GM12873 (cell line): ENCODE measurements around the gene SLC25A15.

Experiments used
- CTCF ChIP-seq: IDR thresholded peaks from 2 replicates; pipeline ENCODE4 v1.5.1; 2012; ENCODE audit warnings: low read depth, mild to moderate bottlenecking, moderate library complexity, low read length, control low read depth; ENCODE audit not compliant: insufficient read depth; ENCODE audit errors: missing control alignments

SLC25A15 gene

GRCh38 chr13:40776232-40776631 is 13.2 kb upstream of the SLC25A15 start:
- TF ChIP-seq CTCF = no peak

- TF ChIP-seq CTCF = no peak
Observed at GRCh38 chr13:40776681-40777165, 12.7 kb upstream of the SLC25A15 start.

GRCh38 chr13:40777166-40777808 is 12.1 kb upstream of the SLC25A15 start:
- TF ChIP-seq CTCF = peak; percentile 48

- no peak for TF ChIP-seq CTCF
Observed at GRCh38 chr13:40777809-40778175, 11.6 kb upstream of the SLC25A15 start.

- TF ChIP-seq CTCF = no peak
Observed at GRCh38 chr13:40779049-40779448, 10.4 kb upstream of the SLC25A15 start.

- no peak for TF ChIP-seq CTCF
Observed at GRCh38 chr13:40779796-40780285, 9.6 kb upstream of the SLC25A15 start.

GRCh38 chr13:40780822-40781401 is 8.5 kb upstream of the SLC25A15 start:
- peak; percentile 7 for TF ChIP-seq CTCF
